EL (cell line): Measurements from ENCODE around the gene OR51B6.

Experiments used
- DNase-seq: peaks from one replicate; pipeline ENCODE4 v3.0.0-alpha.2; 2016

The OR51B6 gene

DNA sequence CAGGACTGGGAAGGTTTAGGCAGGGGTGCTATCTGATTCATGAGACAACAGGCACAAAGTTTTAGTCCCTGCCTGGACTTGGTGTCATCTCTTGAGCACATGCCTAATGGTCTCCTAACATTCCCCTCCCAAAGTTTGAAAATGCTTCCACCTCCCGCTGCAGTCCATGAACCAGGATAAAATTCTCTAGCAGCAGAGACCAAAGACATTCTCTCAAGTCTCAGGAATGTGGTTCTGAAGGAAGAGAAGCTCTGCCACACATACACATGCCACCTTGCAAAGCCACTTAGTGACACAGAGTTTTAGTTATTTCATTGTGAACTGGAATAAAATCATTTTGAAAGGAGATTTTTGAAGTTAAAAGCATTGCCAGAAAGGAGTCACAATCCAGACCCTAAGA is 15.5 kb downstream of the OR51B6 start:
- peak; percentile 71 for DNase-seq

DNA sequence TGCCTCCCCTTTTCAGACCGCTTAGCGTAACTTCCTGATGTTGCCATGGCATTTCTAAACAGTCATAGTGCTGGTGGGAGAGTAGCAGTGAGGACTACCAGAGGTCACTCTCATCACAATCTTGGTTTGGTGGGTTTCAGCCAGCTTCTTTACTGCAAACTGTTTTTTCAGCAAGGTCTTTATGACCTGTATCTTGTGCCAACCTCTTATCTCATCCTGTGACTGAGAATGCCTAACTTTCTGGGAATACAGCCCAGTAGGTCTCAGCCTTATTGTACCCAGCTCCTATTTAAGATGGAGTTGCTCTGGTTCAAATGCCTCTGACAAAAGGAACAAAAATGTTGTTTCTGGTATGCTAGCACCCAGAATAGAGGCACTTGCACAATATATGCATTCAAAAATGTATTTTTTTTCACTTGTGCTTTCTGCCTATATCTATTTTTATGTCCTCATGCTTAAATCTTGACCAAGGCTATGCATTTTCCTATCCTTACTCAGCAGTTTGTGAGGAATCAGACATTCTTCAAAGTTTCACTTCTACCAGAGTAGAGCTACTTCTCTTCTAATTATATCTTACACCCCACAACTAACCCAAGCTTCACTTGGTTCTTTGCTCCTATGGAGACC is 16.3 kb downstream of the OR51B6 start:
- DNase-seq = peak; percentile 79

DNA sequence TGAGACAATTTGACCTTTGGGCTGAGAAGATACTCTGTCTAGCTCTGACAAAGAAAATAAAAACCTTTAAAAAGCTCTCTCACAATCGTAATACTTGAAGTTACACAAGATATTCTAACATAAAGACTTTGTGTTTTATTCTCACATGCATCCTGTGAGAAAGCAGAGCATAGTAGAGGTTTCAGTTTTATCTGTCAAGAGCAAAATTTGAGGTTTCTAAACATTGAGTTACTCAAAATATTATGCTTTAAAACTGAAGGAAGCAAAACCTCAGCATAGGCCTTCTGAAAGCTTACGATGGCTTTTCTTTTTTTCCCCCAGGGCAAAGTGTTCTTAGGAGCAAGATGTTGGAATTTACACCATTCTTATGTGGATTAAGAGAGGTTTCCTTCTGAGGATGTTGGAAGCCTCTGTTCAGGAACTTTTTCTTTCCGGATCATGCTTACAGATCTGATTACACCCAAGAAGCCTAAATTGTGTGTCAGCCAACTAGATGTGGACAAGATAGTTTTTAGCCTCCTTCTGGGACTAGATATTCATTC is 17.3 kb downstream of the OR51B6 start:
- peak; percentile 37 for DNase-seq

DNA sequence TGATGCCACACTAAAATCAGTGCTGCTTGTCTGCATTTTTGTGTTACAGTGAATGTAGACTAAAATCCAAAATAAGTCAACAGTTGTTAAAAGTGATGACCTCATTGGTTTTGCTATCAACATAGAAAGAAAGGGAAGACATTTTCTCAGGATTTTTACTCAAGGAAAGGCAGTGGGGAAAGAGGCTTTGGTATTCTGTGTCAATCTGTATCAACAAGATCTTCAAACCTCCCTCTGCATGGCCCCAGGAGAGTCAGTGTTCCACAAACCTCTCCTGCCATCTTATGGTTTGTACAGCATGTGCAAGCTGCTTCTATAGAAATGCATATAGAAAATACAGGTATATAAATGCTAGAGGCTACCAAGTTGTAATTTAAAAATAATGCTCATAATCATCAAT is 18.5 kb downstream of the OR51B6 start:
- DNase-seq = peak; percentile 76

DNA sequence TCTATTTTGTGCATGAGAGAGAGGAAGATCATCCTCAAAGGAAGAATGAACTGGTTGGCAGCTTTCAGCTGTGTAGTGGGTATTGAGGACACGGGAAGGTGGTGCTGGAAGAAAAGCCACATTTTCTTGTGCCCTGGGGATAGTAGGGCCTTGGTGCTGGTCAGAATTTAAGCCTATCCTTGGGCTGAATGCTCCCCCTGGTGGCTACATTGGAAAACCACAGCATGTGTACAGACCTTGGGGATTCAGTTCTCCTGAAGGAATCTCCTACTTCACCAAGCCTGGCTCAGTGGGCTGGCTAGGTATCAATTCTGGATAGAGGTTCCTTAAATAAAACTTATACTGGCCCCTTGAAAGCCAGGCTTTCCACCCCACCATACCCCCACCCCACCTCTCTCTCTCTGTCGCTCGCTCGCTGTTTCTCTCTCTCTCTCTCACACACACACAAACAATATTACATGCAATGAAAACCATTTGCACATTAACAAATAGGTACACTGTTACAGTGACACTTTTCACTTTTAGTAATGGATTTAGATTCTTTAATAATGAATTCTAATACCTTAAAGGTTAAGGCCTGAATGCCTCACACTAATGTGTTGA is 29.5 kb downstream of the OR51B6 start:
- DNase-seq = peak; percentile 74

DNA sequence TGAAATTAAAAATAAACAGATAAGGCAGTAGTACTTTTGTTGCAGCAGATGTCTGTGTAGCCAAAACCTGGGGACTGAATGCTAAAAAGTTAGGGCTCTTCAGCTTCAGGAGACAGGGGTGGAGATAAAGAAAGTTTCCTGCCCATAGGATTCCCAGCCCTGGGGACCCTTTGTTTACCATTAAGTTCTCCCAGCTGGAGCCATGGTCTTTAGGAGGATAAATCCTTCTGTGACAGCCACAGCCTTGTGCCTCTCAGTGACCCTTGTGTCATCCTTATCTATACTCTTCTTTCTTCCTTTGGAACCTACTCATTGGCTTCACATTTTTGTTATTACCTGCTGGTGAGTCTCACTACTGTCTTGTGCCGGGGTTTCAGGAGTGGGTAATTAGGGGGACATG is 32.3 kb downstream of the OR51B6 start, which contains the start of gene OR51M1:
TSS of gene OR51M1 (plus strand) at position 237 of the 400 bp plus-strand sequence. CDS start 5,587 bp downstream, outside the sequence.
- DNase-seq = no peak

DNA sequence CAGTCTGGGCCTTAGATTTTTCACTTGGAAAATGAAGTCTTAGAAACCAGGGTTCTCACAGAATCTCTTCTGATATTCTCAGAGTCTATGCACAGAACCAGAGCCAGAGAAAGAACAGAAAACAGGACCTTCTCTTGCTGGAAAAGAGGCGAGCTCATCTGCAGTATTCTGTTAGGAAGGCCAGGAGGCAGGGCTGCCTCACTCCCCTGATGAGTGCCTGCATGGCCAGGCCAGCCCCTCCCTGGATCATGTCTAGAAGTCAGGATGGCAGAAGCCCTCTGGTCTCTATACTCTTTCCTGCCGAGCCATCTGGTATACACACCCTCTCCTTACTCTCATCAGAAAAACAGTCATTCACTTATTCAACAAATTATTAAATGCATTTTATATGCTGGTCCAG is 33.0 kb downstream of the OR51B6 start:
- DNase-seq = no peak

DNA sequence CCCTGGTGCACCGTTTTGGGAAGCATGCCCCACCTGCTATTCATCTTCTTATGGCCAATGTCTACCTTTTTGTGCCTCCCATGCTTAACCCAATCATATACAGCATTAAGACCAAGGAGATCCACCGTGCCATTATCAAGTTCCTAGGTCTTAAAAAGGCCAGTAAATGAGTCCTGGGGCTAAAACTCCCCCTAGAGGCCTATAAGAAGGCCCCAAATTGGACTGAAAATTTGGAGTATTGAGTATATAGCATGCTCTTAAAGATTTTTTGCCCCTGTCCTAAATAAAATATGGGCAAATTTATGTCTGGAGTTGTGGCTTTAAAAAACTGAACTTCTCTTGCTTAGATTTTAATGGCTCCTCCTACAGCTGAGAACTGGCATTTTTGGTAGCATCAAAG is 38.9 kb downstream of the OR51B6 start:
- DNase-seq = no peak

DNA sequence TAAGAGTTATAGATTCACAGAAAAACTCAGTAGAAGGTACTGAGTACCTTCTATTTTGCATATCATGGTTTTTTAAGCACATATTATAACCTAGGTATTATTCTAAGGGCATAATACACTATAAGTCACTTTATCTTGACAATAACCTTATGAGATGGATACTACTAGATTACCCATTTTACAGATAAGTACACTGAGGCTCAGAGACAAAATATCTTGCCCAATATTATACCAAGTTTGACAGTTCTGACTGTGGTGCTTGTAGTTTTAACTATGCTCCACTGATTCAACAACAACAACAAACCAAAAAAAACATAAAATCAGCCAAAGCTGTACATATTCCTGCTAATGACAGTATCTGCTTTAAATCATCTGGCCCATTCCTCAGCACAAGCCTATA is 42.8 kb downstream of the OR51B6 start:
- no peak for DNase-seq

DNA sequence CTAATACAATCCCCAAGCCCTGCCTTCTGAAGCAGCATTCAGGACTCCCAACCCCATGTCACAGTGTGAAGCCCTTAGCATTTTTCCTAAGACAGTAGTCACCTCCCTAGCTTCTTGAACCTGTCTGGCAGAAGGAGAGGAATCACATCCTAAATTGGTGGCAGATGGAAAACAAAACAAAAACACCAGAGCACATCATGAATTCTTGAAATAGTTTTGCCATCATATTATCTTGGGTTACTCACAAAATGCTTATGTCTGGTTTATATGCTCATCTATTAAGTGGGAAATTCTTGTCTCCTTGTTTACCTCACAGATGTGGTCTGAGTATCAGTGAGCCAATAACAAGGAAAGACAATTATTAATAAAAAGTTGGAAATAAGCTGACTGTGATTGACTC is 47.6 kb downstream of the OR51B6 start:
- DNase-seq = no peak
